ENCODE results near the gene TNIP1.

The TNIP1 gene

DNA sequence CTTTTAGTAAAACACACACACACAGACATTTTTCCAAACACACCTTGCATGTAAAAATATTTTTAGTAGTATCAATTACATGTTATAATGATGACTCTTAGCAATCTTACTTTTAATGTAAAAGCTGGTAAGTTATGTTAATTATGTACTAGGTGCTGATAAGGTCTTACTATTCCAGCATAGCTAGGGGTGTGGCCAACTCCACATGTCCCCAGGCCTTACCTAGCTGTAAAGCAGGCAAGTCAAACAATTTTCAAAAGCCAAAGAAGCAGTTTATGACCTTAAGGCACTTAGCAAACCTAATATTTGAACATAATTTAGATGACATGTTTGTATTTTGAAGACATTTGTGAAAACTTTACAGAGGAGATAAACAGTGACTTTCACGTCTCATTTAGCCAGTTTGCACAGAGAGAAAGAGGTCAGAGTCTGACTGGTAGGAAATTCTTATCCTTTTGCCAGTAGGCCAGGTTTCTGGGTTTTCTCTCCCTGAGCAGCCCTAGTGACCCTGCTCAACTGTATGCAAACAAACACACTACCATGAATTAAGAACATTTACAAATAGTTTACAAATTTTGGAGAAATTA is 86.9 kb downstream of the TNIP1 start:
- DNase-seq, result no peak

DNA sequence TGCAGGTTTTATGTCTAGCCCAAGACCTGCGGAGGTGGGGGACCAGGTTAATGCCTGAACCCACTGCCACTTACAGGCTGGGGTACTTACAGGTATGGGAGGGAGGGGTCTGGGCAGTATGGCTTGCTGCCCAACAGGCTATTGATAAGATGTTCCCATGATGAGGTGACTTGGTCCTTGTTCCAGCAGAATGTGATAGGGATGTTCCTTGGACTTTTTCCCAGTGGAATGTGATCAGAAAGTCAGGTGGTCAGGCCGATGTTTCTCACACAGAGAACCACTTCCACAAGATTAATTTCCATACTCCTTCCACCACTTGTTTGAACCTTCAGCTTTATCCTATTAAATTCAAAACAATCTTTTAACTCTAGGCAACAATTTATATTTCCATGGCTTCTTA is 87.4 kb downstream of the TNIP1 start:
- no peak for DNase-seq

DNA sequence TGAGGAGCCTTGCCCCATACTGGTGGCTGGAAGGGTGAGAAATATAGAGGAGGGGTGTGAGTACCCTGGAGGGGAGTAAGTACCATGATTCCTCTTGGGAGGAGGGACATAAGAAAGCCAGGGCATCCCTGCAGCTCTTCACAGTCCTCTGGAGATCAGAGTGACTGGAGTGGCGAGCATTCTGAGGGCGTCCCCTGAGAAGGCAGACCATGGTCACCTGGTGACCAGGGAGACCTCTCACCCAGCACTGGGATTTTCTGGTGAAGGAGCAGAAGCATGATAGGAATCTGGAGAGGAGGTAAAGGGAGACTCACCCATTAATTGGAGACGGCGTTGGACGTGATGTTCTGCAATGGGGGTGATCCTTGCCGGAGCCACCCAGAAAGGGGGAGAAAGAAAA is 88.1 kb downstream of the TNIP1 start:
- DNase-seq, result no peak

DNA sequence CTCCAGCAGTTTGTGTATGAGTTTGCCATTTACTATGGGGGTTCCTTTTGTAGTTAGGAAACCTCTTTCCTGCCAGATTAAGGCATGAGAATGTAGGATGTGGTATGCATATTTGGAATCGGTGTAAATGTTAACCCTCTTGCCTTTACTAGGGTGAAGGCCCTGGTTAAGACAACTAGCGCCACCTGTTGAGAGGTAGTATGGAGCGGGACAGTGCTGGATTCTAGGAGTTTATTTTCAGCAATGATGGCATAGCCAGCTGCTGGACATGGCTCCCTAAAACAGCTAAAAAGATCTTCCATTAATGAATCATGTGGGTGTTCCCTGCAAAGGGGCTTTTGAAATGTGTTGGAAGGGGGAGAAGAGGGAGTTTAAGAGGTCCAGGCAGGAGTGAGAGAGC is 91.1 kb downstream of the TNIP1 start:
- no peak for DNase-seq

DNA sequence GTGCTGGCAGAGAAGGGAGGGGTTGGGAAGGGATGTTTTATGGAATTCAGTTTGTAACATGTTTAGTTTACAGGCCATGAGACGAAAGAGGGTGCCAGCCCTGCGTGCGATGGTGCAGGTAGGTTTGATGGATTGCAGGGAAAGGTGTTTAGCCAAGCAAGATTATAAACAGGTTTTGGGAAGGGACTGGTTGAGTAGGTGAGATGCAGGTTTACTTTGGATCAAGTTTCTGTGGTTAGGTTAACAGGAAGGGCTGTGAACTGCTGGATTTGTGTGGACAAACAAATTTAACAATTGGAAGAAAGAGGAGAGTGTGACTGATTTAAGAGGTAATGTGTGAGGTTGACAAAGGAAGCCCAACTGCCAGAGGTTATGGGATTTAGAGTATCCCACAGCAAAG is 93.1 kb downstream of the TNIP1 start:
- no peak for DNase-seq

Measured in femur (tissue), 1 donor.